Ascending aorta (tissue), 2 donors: ENCODE results near the gene SLC9A9. TPM values are rescaled to one million over a fixed set of nuclear protein-coding genes. Genes with fewer than 3 reads are reported as not detected.

Source experiments
- DNase-seq, 2 donors: peaks; one replicate each; pipeline ENCODE4 v3.0.0-alpha.2; 2019; ENCODE audit warnings: low spot score in 2 of 2
- H3K27ac ChIP-seq, 2 donors: fragments of 200-600 bp; sonication (generic); one replicate each; pipeline ENCODE4 v1.5.1; 2016 to 2017; ENCODE audit warnings: mild to moderate bottlenecking in 1 of 2
- H3K27me3 ChIP-seq: fragments of 200-600 bp; sonication (generic); one replicate; pipeline ENCODE4 v1.5.1; 2017
- H3K36me3 ChIP-seq, 2 donors: fragments of 200-600 bp; sonication (generic); one replicate each; pipeline ENCODE4 v1.5.1; 2016
- H3K4me1 ChIP-seq, 2 donors: fragments of 200-600 bp; sonication (generic); one replicate each; pipeline ENCODE4 v1.5.1; 2016 to 2017; ENCODE audit warnings: mild to moderate bottlenecking in 1 of 2
- H3K4me3 ChIP-seq, 2 donors: fragments of 200-600 bp; sonication (generic); one replicate each; pipeline ENCODE4 v1.5.1; 2016 to 2017; ENCODE audit warnings: mild to moderate bottlenecking in 1 of 2
- H3K9me3 ChIP-seq, 2 donors: fragments of 200-600 bp; sonication (generic); one replicate each; pipeline ENCODE4 v1.5.1; 2016
- intact Hi-C: fragments of 100-400 bp; cut with DNase I; formaldehyde crosslinking; loops from one replicate; pipeline ENCODE4 v1.15.1; 2023
- total RNA-seq: library from RNA; depleted of rRNA; stranded (reverse); fragments of >200 nt; gene quantifications from one replicate; pipeline ENCODE4 v1.1.0, GENCODE V29; 2016
- TF ChIP-seq, protein P1 (sequence below), 3 experiments: fragments of 200-600 bp in 2 of 3; fragments of 450-650 bp in 1 of 3; sonication (generic) in 2 of 3; IDR thresholded peaks; one replicate each; pipeline ENCODE4 v1.5.1; 2016 to 2019; ENCODE audit warnings: antibody characterized with exemption in 3 of 3, mild to moderate bottlenecking in 1 of 3, moderate library complexity in 1 of 3

SLC9A9 gene
- total RNA-seq, 1 donor from 2014 or later = 63.4 TPM

DNA sequence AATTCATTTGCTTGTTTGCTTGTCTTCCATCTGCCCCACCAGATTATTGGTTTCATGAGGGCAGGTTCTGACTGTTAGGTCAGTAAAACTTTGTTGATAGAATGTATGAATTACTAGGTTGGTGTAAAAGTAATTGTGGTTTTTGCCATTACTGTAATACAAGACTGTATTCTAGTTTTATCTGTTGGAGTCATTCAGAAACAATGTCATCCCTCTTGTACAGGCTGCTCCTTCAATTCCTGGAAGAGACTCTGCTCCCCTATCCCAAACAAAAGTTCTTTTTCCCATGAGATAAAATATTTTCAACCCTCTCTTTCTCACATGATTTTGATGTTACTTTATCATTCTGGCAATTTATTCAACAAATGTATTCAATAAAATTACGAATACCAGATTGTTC lies 613.7 kb downstream of the SLC9A9 start:
- Histone ChIP-seq H3K4me1 (no peaks in the 10 kb centered on the region), H3K27me3 (no peaks in the 10 kb centered on the region), H3K36me3 (no peaks in the 10 kb centered on the region), H3K27ac (no peak overlapping the region), H3K4me3 (no peak overlapping the region), H3K9me3 (no peaks in the 10 kb centered on the region)
- TF ChIP-seq, protein P1, sequence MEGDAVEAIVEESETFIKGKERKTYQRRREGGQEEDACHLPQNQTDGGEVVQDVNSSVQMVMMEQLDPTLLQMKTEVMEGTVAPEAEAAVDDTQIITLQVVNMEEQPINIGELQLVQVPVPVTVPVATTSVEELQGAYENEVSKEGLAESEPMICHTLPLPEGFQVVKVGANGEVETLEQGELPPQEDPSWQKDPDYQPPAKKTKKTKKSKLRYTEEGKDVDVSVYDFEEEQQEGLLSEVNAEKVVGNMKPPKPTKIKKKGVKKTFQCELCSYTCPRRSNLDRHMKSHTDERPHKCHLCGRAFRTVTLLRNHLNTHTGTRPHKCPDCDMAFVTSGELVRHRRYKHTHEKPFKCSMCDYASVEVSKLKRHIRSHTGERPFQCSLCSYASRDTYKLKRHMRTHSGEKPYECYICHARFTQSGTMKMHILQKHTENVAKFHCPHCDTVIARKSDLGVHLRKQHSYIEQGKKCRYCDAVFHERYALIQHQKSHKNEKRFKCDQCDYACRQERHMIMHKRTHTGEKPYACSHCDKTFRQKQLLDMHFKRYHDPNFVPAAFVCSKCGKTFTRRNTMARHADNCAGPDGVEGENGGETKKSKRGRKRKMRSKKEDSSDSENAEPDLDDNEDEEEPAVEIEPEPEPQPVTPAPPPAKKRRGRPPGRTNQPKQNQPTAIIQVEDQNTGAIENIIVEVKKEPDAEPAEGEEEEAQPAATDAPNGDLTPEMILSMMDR (IDR thresholded peaks at IDR 0.05) = no peak
- intact Hi-C loops = no loop called here
- DNase-seq = no peak

DNA sequence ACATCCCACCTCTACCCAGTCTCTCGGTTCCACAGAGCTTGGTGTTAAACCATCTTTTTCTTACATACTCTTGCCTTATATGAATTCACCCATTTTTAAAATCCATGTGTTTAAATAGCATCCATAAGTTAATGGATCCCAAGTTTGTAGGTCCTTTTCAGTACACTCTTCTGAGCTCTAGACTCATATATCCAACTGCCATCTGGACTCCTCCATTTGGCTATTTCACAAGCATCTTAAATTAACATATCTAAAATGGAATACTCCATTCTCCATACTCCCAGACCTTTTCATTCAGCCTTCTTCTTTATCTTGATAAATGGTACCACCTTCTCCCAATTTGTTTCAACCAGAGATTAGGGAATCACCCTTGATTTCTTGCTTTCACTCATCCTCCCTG lies 615.3 kb downstream of the SLC9A9 start:
- TF ChIP-seq, protein P1 (IDR thresholded peaks at IDR 0.05) = no peak
- H3K4me1 ChIP-seq = no peaks in the 10 kb centered on the region
- H3K36me3 ChIP-seq = no peaks in the 10 kb centered on the region
- intact Hi-C loops = no loop called here
- no peak overlapping the region for H3K27ac ChIP-seq
- no peaks in the 10 kb centered on the region for H3K9me3 ChIP-seq
- DNase-seq = no peak
- H3K4me3 ChIP-seq = no peak overlapping the region
- no peaks in the 10 kb centered on the region for H3K27me3 ChIP-seq

DNA sequence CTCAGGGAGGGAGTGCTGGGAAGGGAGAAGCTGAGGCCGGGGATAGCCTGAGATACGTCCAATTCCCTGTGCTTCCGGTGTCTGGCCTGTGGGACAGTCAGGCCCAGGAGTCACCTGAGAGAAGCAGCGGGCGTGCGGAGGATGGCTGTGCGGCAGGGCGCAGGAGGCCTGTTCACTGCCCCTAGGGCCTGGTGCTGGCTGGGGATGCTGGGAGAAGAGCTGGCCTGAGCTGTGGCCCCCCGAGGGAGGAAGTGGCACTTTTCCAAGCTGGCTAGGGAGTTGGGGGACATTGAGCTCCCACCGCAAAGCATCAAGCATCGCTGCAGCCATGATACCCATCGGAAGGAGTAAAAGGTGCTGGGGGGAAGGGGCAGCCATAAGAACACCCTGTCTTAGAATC lies 619.9 kb downstream of the SLC9A9 start:
- intact Hi-C loops = no loop called here
- Histone ChIP-seq H3K9me3 (no peaks in the 10 kb centered on the region), H3K4me1 (no peaks in the 10 kb centered on the region), H3K4me3 (no peak overlapping the region), H3K27ac (no peak overlapping the region), H3K27me3 (no peaks in the 10 kb centered on the region), H3K36me3 (no peaks in the 10 kb centered on the region)
- TF ChIP-seq, protein P1 (IDR thresholded peaks at IDR 0.05) = no peak
- DNase-seq = no peak

DNA sequence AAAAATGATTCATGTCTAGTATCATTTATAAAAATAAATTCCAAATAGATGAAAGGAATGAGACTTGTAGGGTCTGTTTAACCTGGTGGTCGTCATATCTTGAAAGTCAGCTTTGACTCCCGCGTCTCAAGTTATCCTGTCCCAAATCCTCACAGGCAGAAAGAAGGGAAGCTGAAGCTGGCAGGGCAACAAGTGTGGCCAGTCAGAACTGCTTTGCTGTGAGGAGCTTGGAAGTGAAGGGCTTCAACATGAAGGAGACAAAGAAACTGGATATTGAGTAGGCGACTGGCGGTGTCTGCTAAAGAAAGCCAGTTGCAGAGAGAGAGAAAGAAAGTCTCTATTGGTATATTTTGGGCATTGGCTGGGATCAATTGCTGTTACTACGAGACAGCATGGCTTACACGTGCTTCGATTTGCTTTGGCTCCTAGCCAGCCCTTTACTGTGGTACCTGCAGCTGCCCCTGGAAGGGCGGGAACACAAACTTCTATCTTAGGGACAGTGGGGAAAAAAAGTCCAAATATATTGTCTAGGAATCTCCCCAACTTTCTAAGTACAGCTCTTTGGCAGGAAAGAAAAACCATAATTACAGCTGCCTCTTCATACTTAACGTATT lies 621.5 kb downstream of the SLC9A9 start:
- no peaks in the 10 kb centered on the region for H3K4me1 ChIP-seq
- no peaks in the 10 kb centered on the region for H3K36me3 ChIP-seq
- TF ChIP-seq, protein P1 (IDR thresholded peaks at IDR 0.05) = no peak
- no peak for DNase-seq
- no peak overlapping the region for H3K27ac ChIP-seq
- H3K27me3 ChIP-seq = no peaks in the 10 kb centered on the region
- no peaks in the 10 kb centered on the region for H3K9me3 ChIP-seq
- intact Hi-C loops = no loop called here
- H3K4me3 ChIP-seq = no peak overlapping the region

DNA sequence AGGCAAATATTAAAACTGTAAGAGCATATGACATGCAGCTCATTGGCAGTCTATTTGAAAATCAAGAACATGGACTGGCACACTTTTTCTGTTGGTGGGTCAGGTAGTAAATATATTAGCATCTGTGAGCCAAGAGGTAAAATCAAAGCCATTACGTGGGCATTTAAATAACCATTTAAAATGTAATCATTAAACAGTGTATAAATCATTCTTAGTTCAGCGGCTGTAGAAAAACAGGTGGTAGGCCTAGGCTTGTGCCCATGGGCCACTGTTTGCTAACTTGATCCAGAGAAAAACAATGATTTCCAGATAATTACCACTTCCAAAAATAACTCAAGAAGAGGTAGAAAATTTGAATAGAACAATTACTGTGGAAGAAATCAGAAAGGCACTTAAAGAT lies 623.6 kb downstream of the SLC9A9 start:
- Histone ChIP-seq H3K4me3 (no peak overlapping the region), H3K27me3 (no peaks in the 10 kb centered on the region), H3K27ac (no peak overlapping the region), H3K36me3 (no peaks in the 10 kb centered on the region), H3K9me3 (no peaks in the 10 kb centered on the region), H3K4me1 (no peaks in the 10 kb centered on the region)
- DNase-seq = no peak
- intact Hi-C loops = no loop called here
- TF ChIP-seq, protein P1 (IDR thresholded peaks at IDR 0.05) = no peak

DNA sequence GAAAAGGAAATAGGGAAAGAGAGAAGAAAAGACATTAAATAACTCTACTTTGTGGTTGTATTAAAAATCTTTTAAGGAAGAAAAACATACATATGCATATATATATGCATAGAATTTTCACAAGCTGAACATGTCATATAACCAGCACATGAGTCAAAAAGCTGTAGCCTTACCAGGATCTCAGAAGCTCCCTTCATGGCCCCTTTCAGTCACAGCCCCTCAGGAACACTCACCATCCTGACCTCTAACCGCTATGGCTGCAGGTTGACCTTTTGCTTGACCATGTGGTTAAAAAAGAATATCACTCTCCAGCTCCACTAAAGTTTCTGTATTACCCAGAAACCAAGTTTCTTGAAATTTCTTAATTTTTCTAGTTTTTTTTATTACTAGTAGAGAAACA lies 625.3 kb downstream of the SLC9A9 start:
- no peaks in the 10 kb centered on the region for H3K36me3 ChIP-seq
- no peaks in the 10 kb centered on the region for H3K9me3 ChIP-seq
- H3K27ac ChIP-seq = no peak overlapping the region
- H3K4me1 ChIP-seq = no peaks in the 10 kb centered on the region
- TF ChIP-seq, protein P1 (IDR thresholded peaks at IDR 0.05) = no peak
- H3K27me3 ChIP-seq = no peaks in the 10 kb centered on the region
- no peak overlapping the region for H3K4me3 ChIP-seq
- DNase-seq = no peak
- intact Hi-C loops = no loop called here
